Left renal pelvis (tissue), 4 donors: ENCODE data around the gene CDK15. TPM values are rescaled to one million over a fixed set of nuclear protein-coding genes. Genes with fewer than 3 reads are reported as not detected.
A peak's percentile ranks its signal among the peaks of the same experiment; 100 is the strongest.
"Not testable (repeated sequence)": the region's sequence is repeated elsewhere in the genome, so short reads cannot be mapped to it uniquely, and the experiment has no call there.

Experiments used
- DNase-seq, 4 donors: peaks; one replicate each; pipeline ENCODE4 v3.0.0-alpha.2; 2013; ENCODE audit warnings: low read depth in 4 of 4, low spot score in 3 of 4
- polyA plus RNA-seq, 4 donors: library from polyadenylated mRNA; unstranded; fragments of 120-200 nt; gene quantifications; one replicate each; pipeline ENCODE4 v1.2.1, GENCODE V29; 2013; ENCODE audit not compliant: insufficient read length in 4 of 4

CDK15 gene
- polyA plus RNA-seq, 4 donors = 1.0 to 3.5 (median 1.3) TPM

GRCh38 chr2:201788371-201788770 is 18.0 kb upstream of the CDK15 start:
- no peak for DNase-seq

- no peak for DNase-seq
Observed at GRCh38 chr2:201789395-201789794, 16.9 kb upstream of the CDK15 start.

- DNase-seq = no peak
Observed at GRCh38 chr2:201790291-201790690, 16.0 kb upstream of the CDK15 start.

GRCh38 chr2:201790989-201791388 is 15.3 kb upstream of the CDK15 start:
- no peak for DNase-seq

GRCh38 chr2:201793631-201794030 is 12.7 kb upstream of the CDK15 start:
- no peak for DNase-seq

GRCh38 chr2:201794294-201794693 is 12.0 kb upstream of the CDK15 start:
- DNase-seq = no peak

- no peak for DNase-seq
Observed at GRCh38 chr2:201795607-201796477, 10.5 kb upstream of the CDK15 start.

GRCh38 chr2:201796478-201796865 is 9.9 kb upstream of the CDK15 start:
- DNase-seq = no peak

GRCh38 chr2:201797175-201797840 is 9.0 kb upstream of the CDK15 start:
- no peak for DNase-seq

GRCh38 chr2:201798252-201798913 is 8.0 kb upstream of the CDK15 start:
- no peak for DNase-seq

- not testable (repeated sequence) for DNase-seq
Observed at GRCh38 chr2:201798914-201799285, 7.4 kb upstream of the CDK15 start.

GRCh38 chr2:201807452-201807999 is 1.2 kb downstream of the CDK15 start:
- peak in 2 of 4 donors; percentile 49 to 50 for DNase-seq

GRCh38 chr2:201808027-201808426 is 1.7 kb downstream of the CDK15 start:
- DNase-seq = peak in 2 of 4 donors; percentile 29 to 75

GRCh38 chr2:201809633-201810032 is 3.3 kb downstream of the CDK15 start:
- DNase-seq = no peak

GRCh38 chr2:201810604-201811003 is 4.3 kb downstream of the CDK15 start:
- DNase-seq = not testable (repeated sequence)

GRCh38 chr2:201813996-201814760 is 7.8 kb downstream of the CDK15 start:
- DNase-seq = no peak

GRCh38 chr2:201816657-201817575 is 10.6 kb downstream of the CDK15 start:
- DNase-seq = no peak

- DNase-seq = no peak
Observed at GRCh38 chr2:201820383-201821007, 14.2 kb downstream of the CDK15 start.

GRCh38 chr2:201821080-201821479 is 14.7 kb downstream of the CDK15 start:
- no peak for DNase-seq
